Measurements from ENCODE around the gene MRPL40.

Gene MRPL40

GRCh38 chr22:19457828-19458428, 25.6 kb downstream of the MRPL40 start:
- Histone ChIP-seq H3K4me1 (ENCODE audit: control insufficient read depth, insufficient read depth, low read length, poor library complexity, severe bottlenecking) (no peaks in the 10 kb centered on the region), H3K36me3 (ENCODE audit: control insufficient read depth, insufficient read depth, low read length) (peaks cover 50% of the 10 kb centered on the region), H3K9me3 (ENCODE audit: control insufficient read depth, low read length) (no peaks in the 10 kb centered on the region), H3K27ac (ENCODE audit: insufficient read depth, low read length, poor library complexity, severe bottlenecking) (no peak overlapping the region), H3K27me3 (replicated peaks; ENCODE audit: control insufficient read depth, insufficient read depth, low read length, poor library complexity, severe bottlenecking) (no peaks in the 10 kb centered on the region), H3K4me3 (ENCODE audit: insufficient read depth, low read depth, low read length, poor library complexity, severe bottlenecking) (no peak overlapping the region)
- DNase-seq = no peak

GRCh38 chr22:19460036-19460435, 27.7 kb downstream of the MRPL40 start:
- Histone ChIP-seq H3K9me3 (ENCODE audit: control insufficient read depth, low read length) (no peaks in the 10 kb centered on the region), H3K27ac (ENCODE audit: insufficient read depth, low read length, poor library complexity, severe bottlenecking) (no peak overlapping the region), H3K36me3 (ENCODE audit: control insufficient read depth, insufficient read depth, low read length) (peaks cover 37% of the 10 kb centered on the region), H3K4me1 (ENCODE audit: control insufficient read depth, insufficient read depth, low read length, poor library complexity, severe bottlenecking) (no peaks in the 10 kb centered on the region), H3K4me3 (ENCODE audit: insufficient read depth, low read depth, low read length, poor library complexity, severe bottlenecking) (no peak overlapping the region), H3K27me3 (replicated peaks; ENCODE audit: control insufficient read depth, insufficient read depth, low read length, poor library complexity, severe bottlenecking) (no peaks in the 10 kb centered on the region)
- no peak for DNase-seq

- H3K9me3 ChIP-seq (ENCODE audit: control insufficient read depth, low read length) = no peaks in the 10 kb centered on the region
- H3K36me3 ChIP-seq (ENCODE audit: control insufficient read depth, insufficient read depth, low read length) = peaks cover 36% of the 10 kb centered on the region
- no peaks in the 10 kb centered on the region for H3K4me1 ChIP-seq (ENCODE audit: control insufficient read depth, insufficient read depth, low read length, poor library complexity, severe bottlenecking)
- H3K4me3 ChIP-seq (ENCODE audit: insufficient read depth, low read depth, low read length, poor library complexity, severe bottlenecking) = no peak overlapping the region
- no peak overlapping the region for H3K27ac ChIP-seq (ENCODE audit: insufficient read depth, low read length, poor library complexity, severe bottlenecking)
- no peaks in the 10 kb centered on the region for H3K27me3 ChIP-seq (replicated peaks; ENCODE audit: control insufficient read depth, insufficient read depth, low read length, poor library complexity, severe bottlenecking)
- no peak for DNase-seq
Observed at GRCh38 chr22:19461506-19461905, 29.2 kb downstream of the MRPL40 start.

- Histone ChIP-seq H3K4me1 (ENCODE audit: control insufficient read depth, insufficient read depth, low read length, poor library complexity, severe bottlenecking) (no peaks in the 10 kb centered on the region), H3K27me3 (replicated peaks; ENCODE audit: control insufficient read depth, insufficient read depth, low read length, poor library complexity, severe bottlenecking) (no peaks in the 10 kb centered on the region), H3K4me3 (ENCODE audit: insufficient read depth, low read depth, low read length, poor library complexity, severe bottlenecking) (no peak overlapping the region), H3K9me3 (ENCODE audit: control insufficient read depth, low read length) (no peaks in the 10 kb centered on the region), H3K27ac (ENCODE audit: insufficient read depth, low read length, poor library complexity, severe bottlenecking) (no peak overlapping the region), H3K36me3 (ENCODE audit: control insufficient read depth, insufficient read depth, low read length) (peaks cover 38% of the 10 kb centered on the region)
- no peak for DNase-seq
Observed at GRCh38 chr22:19463008-19463407, 30.7 kb downstream of the MRPL40 start.

- Histone ChIP-seq H3K4me1 (ENCODE audit: control insufficient read depth, insufficient read depth, low read length, poor library complexity, severe bottlenecking) (no peaks in the 10 kb centered on the region), H3K27ac (ENCODE audit: insufficient read depth, low read length, poor library complexity, severe bottlenecking) (no peak overlapping the region), H3K36me3 (ENCODE audit: control insufficient read depth, insufficient read depth, low read length) (peaks cover 42% of the 10 kb centered on the region)
Observed at GRCh38 chr22:19463491-19464469, 31.4 kb downstream of the MRPL40 start.

GRCh38 chr22:19464546-19464945, 32.2 kb downstream of the MRPL40 start:
- Histone ChIP-seq H3K4me1 (ENCODE audit: control insufficient read depth, insufficient read depth, low read length, poor library complexity, severe bottlenecking) (no peaks in the 10 kb centered on the region), H3K27me3 (replicated peaks; ENCODE audit: control insufficient read depth, insufficient read depth, low read length, poor library complexity, severe bottlenecking) (no peaks in the 10 kb centered on the region), H3K9me3 (ENCODE audit: control insufficient read depth, low read length) (no peaks in the 10 kb centered on the region), H3K36me3 (ENCODE audit: control insufficient read depth, insufficient read depth, low read length) (peaks cover 50% of the 10 kb centered on the region), H3K27ac (ENCODE audit: insufficient read depth, low read length, poor library complexity, severe bottlenecking) (no peak overlapping the region), H3K4me3 (ENCODE audit: insufficient read depth, low read depth, low read length, poor library complexity, severe bottlenecking) (no peak overlapping the region)
- DNase-seq = no peak

More at GRCh38 chr22:19463491-19464469, 31.4 kb downstream of the MRPL40 start:
- Histone ChIP-seq H3K9me3 (ENCODE audit: control insufficient read depth, low read length) (no peaks in the 10 kb centered on the region), H3K27me3 (replicated peaks; ENCODE audit: control insufficient read depth, insufficient read depth, low read length, poor library complexity, severe bottlenecking) (no peaks in the 10 kb centered on the region), H3K4me3 (ENCODE audit: insufficient read depth, low read depth, low read length, poor library complexity, severe bottlenecking) (no peak overlapping the region)
- no peak for DNase-seq

GRCh38 chr22:19464975-19465374, 32.6 kb downstream of the MRPL40 start:
- Histone ChIP-seq H3K36me3 (ENCODE audit: control insufficient read depth, insufficient read depth, low read length) (peaks cover 54% of the 10 kb centered on the region), H3K27ac (ENCODE audit: insufficient read depth, low read length, poor library complexity, severe bottlenecking) (no peak overlapping the region), H3K27me3 (replicated peaks; ENCODE audit: control insufficient read depth, insufficient read depth, low read length, poor library complexity, severe bottlenecking) (no peaks in the 10 kb centered on the region), H3K4me3 (ENCODE audit: insufficient read depth, low read depth, low read length, poor library complexity, severe bottlenecking) (no peak overlapping the region), H3K9me3 (ENCODE audit: control insufficient read depth, low read length) (no peaks in the 10 kb centered on the region), H3K4me1 (ENCODE audit: control insufficient read depth, insufficient read depth, low read length, poor library complexity, severe bottlenecking) (no peaks in the 10 kb centered on the region)
- DNase-seq = no peak

GRCh38 chr22:19466126-19466716, 33.9 kb downstream of the MRPL40 start:
- Histone ChIP-seq H3K4me1 (ENCODE audit: control insufficient read depth, insufficient read depth, low read length, poor library complexity, severe bottlenecking) (no peaks in the 10 kb centered on the region), H3K27ac (ENCODE audit: insufficient read depth, low read length, poor library complexity, severe bottlenecking) (no peak overlapping the region), H3K9me3 (ENCODE audit: control insufficient read depth, low read length) (no peaks in the 10 kb centered on the region), H3K36me3 (ENCODE audit: control insufficient read depth, insufficient read depth, low read length) (peaks cover 65% of the 10 kb centered on the region), H3K4me3 (ENCODE audit: insufficient read depth, low read depth, low read length, poor library complexity, severe bottlenecking) (no peak overlapping the region), H3K27me3 (replicated peaks; ENCODE audit: control insufficient read depth, insufficient read depth, low read length, poor library complexity, severe bottlenecking) (no peaks in the 10 kb centered on the region)
- DNase-seq = no peak

GRCh38 chr22:19466848-19467752, 34.8 kb downstream of the MRPL40 start:
- Histone ChIP-seq H3K27me3 (replicated peaks; ENCODE audit: control insufficient read depth, insufficient read depth, low read length, poor library complexity, severe bottlenecking) (no peaks in the 10 kb centered on the region), H3K9me3 (ENCODE audit: control insufficient read depth, low read length) (no peaks in the 10 kb centered on the region), H3K4me3 (ENCODE audit: insufficient read depth, low read depth, low read length, poor library complexity, severe bottlenecking) (no peak overlapping the region), H3K27ac (ENCODE audit: insufficient read depth, low read length, poor library complexity, severe bottlenecking) (no peak overlapping the region), H3K36me3 (ENCODE audit: control insufficient read depth, insufficient read depth, low read length) (peaks cover 74% of the 10 kb centered on the region), H3K4me1 (ENCODE audit: control insufficient read depth, insufficient read depth, low read length, poor library complexity, severe bottlenecking) (no peaks in the 10 kb centered on the region)
- DNase-seq = no peak
